ENCODE data around the gene KRTAP10-3.

The KRTAP10-3 gene

GRCh38 chr21:44539991-44540666 lies 18.5 kb downstream of the KRTAP10-3 start, which contains the start of gene KRTAP10-1:
KRTAP10-1 (minus strand) TSS chr21:44540195; CDS start chr21:44540150, 45 bp downstream.
- no peak for TF ChIP-seq CTCF (IDR thresholded peaks at IDR 0.05; ENCODE audit: low read depth, low read length, missing control alignments)
- H3K4me3 ChIP-seq (ENCODE audit: low read depth, low read length) = no peak within 1 kb of the TSS
- DNase-seq (ENCODE audit: low read depth) = no peak

GRCh38 chr21:44539046-44539445 lies 19.5 kb downstream of the KRTAP10-3 start:
- no peak overlapping the region for H3K4me3 ChIP-seq (ENCODE audit: low read depth, low read length)
- DNase-seq (ENCODE audit: low read depth) = no peak
- no peak for TF ChIP-seq CTCF (IDR thresholded peaks at IDR 0.05; ENCODE audit: low read depth, low read length, missing control alignments)

- H3K4me3 ChIP-seq (ENCODE audit: low read depth, low read length) = no peak overlapping the region
- TF ChIP-seq CTCF (IDR thresholded peaks at IDR 0.05; ENCODE audit: low read depth, low read length, missing control alignments) = no peak
- no peak for DNase-seq (ENCODE audit: low read depth)
These were observed 20.4 kb downstream of the KRTAP10-3 start for GRCh38 chr21:44537930-44538911.

GRCh38 chr21:44535963-44536362 lies 22.6 kb downstream of the KRTAP10-3 start:
- H3K4me3 ChIP-seq (ENCODE audit: low read depth, low read length) = no peak overlapping the region
- no peak for DNase-seq (ENCODE audit: low read depth)
- no peak for TF ChIP-seq CTCF (IDR thresholded peaks at IDR 0.05; ENCODE audit: low read depth, low read length, missing control alignments)

GRCh38 chr21:44534688-44535087 lies 23.9 kb downstream of the KRTAP10-3 start:
- no peak for DNase-seq (ENCODE audit: low read depth)
- H3K4me3 ChIP-seq (ENCODE audit: low read depth, low read length) = no peak overlapping the region
- TF ChIP-seq CTCF (IDR thresholded peaks at IDR 0.05; ENCODE audit: low read depth, low read length, missing control alignments) = no peak

- H3K4me3 ChIP-seq (ENCODE audit: low read depth, low read length) = no peak overlapping the region
- TF ChIP-seq CTCF (IDR thresholded peaks at IDR 0.05; ENCODE audit: low read depth, low read length, missing control alignments) = no peak
- no peak for DNase-seq (ENCODE audit: low read depth)
These were observed 24.5 kb downstream of the KRTAP10-3 start for GRCh38 chr21:44533891-44534627.

Data from GM12864 (cell line).